GM12878 (cell line): ENCODE measurements around the gene NPR3. TPM values are rescaled to one million over a fixed set of nuclear protein-coding genes. Genes with fewer than 3 reads are reported as not detected.

Source experiments
- ATAC-seq: fragments of 200-7000 bp; cut with Tn5 transposase; 3 replicates; pipeline ENCODE4 v1.9.1; 2020; ENCODE audit warnings: mild to moderate bottlenecking, moderate library complexity
- BruUV-seq: library from RNA; stranded (reverse); fragments of 400-500 nt; replicated peaks from 2 replicates; lab custom pipeline; 2021; lab: Mats Ljungman, UMichigan
- CTCF ChIA-PET: fragments of 300-600 bp; sonication (Branson Sonifier 250); formaldehyde crosslinking; extraction: SDS; loops from one replicate; lab custom pipeline; 2021; ENCODE audit warnings: inconsistent platforms; lab: Yijun Ruan, JAX
- POLR2A ChIA-PET: fragments of 350-600 bp; formaldehyde crosslinking; extraction: SDS; loops from one replicate; lab custom pipeline; 2021; ENCODE audit warnings: inconsistent platforms; lab: Charles Lee
- RAD21 ChIA-PET: fragments of 300-600 bp; sonication (Branson Sonifier 250); formaldehyde crosslinking; loops from one replicate; lab custom pipeline; 2023; ENCODE audit warnings: antibody characterized with exemption; ENCODE audit not compliant: unreplicated experiment; lab: Charles Lee
- SMC1A ChIA-PET: fragments of 300-600 bp; sonication (Branson Sonifier 250); formaldehyde crosslinking; loops from one replicate; lab custom pipeline; 2023; ENCODE audit not compliant: unreplicated experiment, uncharacterized antibody; lab: Charles Lee
- DNase-seq: peaks from one replicate; pipeline ENCODE4 v3.0.0-alpha.2; 2011; ENCODE audit warnings: low read depth, low spot score
- FAIRE-seq: peaks from 3 replicates; lab custom pipeline; 2011; peaks lifted over from hg19 to GRCh38; lab: Jason Lieb, UNC
- H2AFZ ChIP-seq: 2 replicates; pipeline ENCODE4 v1.6.0; 2011; ENCODE audit warnings: low read depth, low read length, control low read depth; ENCODE audit not compliant: control insufficient read depth
- H3K27ac ChIP-seq: 2 replicates; pipeline ENCODE4 v1.5.1; 2011; ENCODE audit warnings: control low read depth; ENCODE audit not compliant: control insufficient read depth, insufficient read depth
- H3K27me3 ChIP-seq, 2 experiments: replicated peaks in 1 of 2; 2 replicates each; pipeline versions ENCODE4 v1.6.0 to v1.6.1; 2011; ENCODE audit warnings: low read length in 1 of 2; ENCODE audit not compliant: control insufficient read depth in 2 of 2, insufficient read depth in 2 of 2
- H3K36me3 ChIP-seq, 2 experiments: 2 replicates each; pipeline ENCODE4 v1.5.1; 2011; ENCODE audit warnings: low read length in 1 of 2; ENCODE audit not compliant: control insufficient read depth in 2 of 2, insufficient read depth in 2 of 2
- H3K4me1 ChIP-seq: 2 replicates; pipeline ENCODE4 v1.6.1; 2011; ENCODE audit warnings: mild to moderate bottlenecking, low read length, moderate library complexity, mixed read lengths; ENCODE audit not compliant: control insufficient read depth, insufficient read depth
- H3K4me2 ChIP-seq: 2 replicates; pipeline ENCODE4 v1.6.0; 2011; ENCODE audit warnings: control low read depth; ENCODE audit not compliant: control insufficient read depth, insufficient read depth
- H3K4me3 ChIP-seq: fragments of 200-600 bp; sonication (generic); 2 replicates; pipeline ENCODE4 v1.5.1; 2016
- H3K79me2 ChIP-seq: 2 replicates; pipeline ENCODE4 v1.6.0; 2011; ENCODE audit warnings: low read length; ENCODE audit not compliant: control insufficient read depth, insufficient read depth
- H3K9ac ChIP-seq: 2 replicates; pipeline ENCODE4 v1.8.0; 2011; ENCODE audit warnings: low read length, control low read depth, mixed read lengths; ENCODE audit not compliant: control insufficient read depth, insufficient read depth
- H3K9me3 ChIP-seq: replicated peaks from 3 replicates; pipeline ENCODE4 v1.5.1; 2011; ENCODE audit warnings: mild to moderate bottlenecking, low read length; ENCODE audit not compliant: control insufficient read depth, insufficient read depth
- H4K20me1 ChIP-seq: 2 replicates; pipeline ENCODE4 v1.6.0; 2011; ENCODE audit not compliant: control insufficient read depth, insufficient read depth
- CBX5 ChIP-seq: sonication (generic); IDR thresholded peaks from 2 replicates; pipeline ENCODE4 v1.6.1; 2016; ENCODE audit warnings: low read depth, moderate library complexity, mild to moderate bottlenecking, inconsistent platforms
- CHD2 ChIP-seq: IDR thresholded peaks from 2 replicates; pipeline ENCODE4 v1.6.1; 2011; ENCODE audit warnings: low read depth, low read length, improper control_type of control experiment, borderline replicate concordance
- CHD4 ChIP-seq: fragments of 200-600 bp; sonication (generic); IDR thresholded peaks from 2 replicates; pipeline ENCODE4 v1.6.1; 2016; ENCODE audit warnings: mild to moderate bottlenecking
- EED ChIP-seq: sonication (generic); IDR thresholded peaks from 2 replicates; pipeline ENCODE4 v1.6.1; 2016; ENCODE audit warnings: antibody characterized with exemption, low read depth
- EP300 ChIP-seq, 2 experiments: fragments of 150-350 bp in 1 of 2; IDR thresholded peaks; 2 replicates each; pipeline ENCODE4 v1.6.1; 2011 to 2012; ENCODE audit warnings: low read depth in 2 of 2, low read length in 2 of 2, borderline replicate concordance in 1 of 2, improper control_type of control experiment in 1 of 2, inconsistent platforms in 1 of 2; ENCODE audit not compliant: control insufficient read depth in 1 of 2
- EZH2 ChIP-seq: IDR thresholded peaks from 2 replicates; pipeline ENCODE4 v1.6.1; 2012; ENCODE audit warnings: low read depth, mild to moderate bottlenecking, control low read depth, inconsistent platforms, low read length, borderline replicate concordance; ENCODE audit not compliant: control insufficient read depth
- FOS ChIP-seq: IDR thresholded peaks from 3 replicates; pipeline ENCODE4 v1.6.1; 2011; ENCODE audit warnings: borderline replicate concordance; ENCODE audit not compliant: insufficient read length; ENCODE audit errors: extremely low read depth
- FOXK2 ChIP-seq: fragments of 450-650 bp; IDR thresholded peaks from 2 replicates; pipeline ENCODE4 v1.6.1; 2017; ENCODE audit warnings: mild to moderate bottlenecking, moderate library complexity
- FOXM1 ChIP-seq: IDR thresholded peaks from 2 replicates; pipeline ENCODE4 v1.6.1; 2012; ENCODE audit warnings: low read depth, mild to moderate bottlenecking, inconsistent platforms, low read length, moderate library complexity
- IKZF1 ChIP-seq: fragments of 450-650 bp; conservative IDR thresholded peaks from 2 replicates; pipeline ENCODE4 v1.6.1; 2017; ENCODE audit warnings: antibody characterized with exemption, mild to moderate bottlenecking
- KDM1A ChIP-seq: fragments of 200-600 bp; sonication (generic); IDR thresholded peaks from 2 replicates; pipeline ENCODE4 v1.6.1; 2016; ENCODE audit warnings: borderline replicate concordance
- KLF5 ChIP-seq: fragments of 450-650 bp; IDR thresholded peaks from 2 replicates; pipeline ENCODE4 v1.6.1; 2014; ENCODE audit warnings: mild to moderate bottlenecking; ENCODE audit not compliant: partially characterized antibody
- MTA3 ChIP-seq: IDR thresholded peaks from 2 replicates; pipeline ENCODE4 v1.6.1; 2012; ENCODE audit warnings: low read length, inconsistent platforms, borderline replicate concordance
- PAX5 ChIP-seq: IDR thresholded peaks from 2 replicates; pipeline ENCODE4 v1.6.1; 2011; ENCODE audit warnings: low read depth, low read length, borderline replicate concordance
- RB1 ChIP-seq: fragments of 450-650 bp; formaldehyde crosslinking; IDR thresholded peaks from 2 replicates; pipeline ENCODE4 v1.6.1; 2017; ENCODE audit warnings: mild to moderate bottlenecking, borderline replicate concordance
- RFX5 ChIP-seq: IDR thresholded peaks from 2 replicates; pipeline ENCODE4 v1.6.1; 2011; ENCODE audit warnings: low read depth, low read length, improper control_type of control experiment
- SUZ12 ChIP-seq: fragments of 200-600 bp; sonication (generic); IDR thresholded peaks from one replicate; pipeline ENCODE4 v1.6.1; 2018; ENCODE audit warnings: antibody characterized with exemption, mild to moderate bottlenecking; ENCODE audit not compliant: unreplicated experiment
- ZNF24 ChIP-seq: fragments of 450-650 bp; IDR thresholded peaks from 2 replicates; pipeline ENCODE4 v1.6.1; 2017; ENCODE audit warnings: antibody characterized with exemption, mild to moderate bottlenecking
- WGBS: methylation state at CpG from one replicate; pipeline ENCODE4 v1.1.6; 2016; ENCODE audit warnings: low lambda C conversion rate; ENCODE audit not compliant: insufficient replicate concordance, insufficient coverage; ENCODE audit errors: missing lambda C conversion rate; 5-methylcytosine and 5-hydroxymethylcytosine counted together
- in situ Hi-C: fragments of 300-500 bp; cut with MboI; formaldehyde crosslinking; loops from 9 replicates; pipeline ENCODE4 v1.14.3; 2018; ENCODE audit warnings: mixed read lengths
- intact Hi-C: fragments of 100-400 bp; cut with micrococcal nuclease; formaldehyde crosslinking; loops from one replicate; pipeline ENCODE4 v1.14.2; 2022; ENCODE audit not compliant: unreplicated experiment
- polyA plus RNA-seq, 11 experiments: library from polyadenylated mRNA; depleted of rRNA in 4 of 11; unstranded in 6 of 11; stranded (reverse) in 5 of 11; fragments of >200 nt; fragmentation: Nextera tagmentation in 4 of 11; fragmentation: Illumina TruSeq in 1 of 11; extraction: Ambion mirVana in 4 of 11; extraction: Trizol in 1 of 11; gene quantifications; 1 replicate in 1 of 11; 2 replicates in 10 of 11; pipeline versions ENCODE4 v1.2.1 to v1.2.3, GENCODE V29; 2011 to 2016; ENCODE audit warnings: inconsistent platforms in 2 of 11, missing spikeins in 2 of 11, low read depth in 1 of 11
- total RNA-seq, 4 experiments: library from RNA; depleted of rRNA in 3 of 4; stranded (reverse); fragments of >200 nt in 3 of 4; fragmentation: Illumina TruSeq in 1 of 4; extraction: Trizol in 1 of 4; gene quantifications; 2 replicates each; pipeline versions ENCODE4 v1.2.1 to v1.2.3, GENCODE V29; 2013 to 2021
- TF ChIP-seq, protein P1 (sequence below): IDR thresholded peaks from 2 replicates; pipeline ENCODE4 v1.6.1; 2012; ENCODE audit warnings: low read length, inconsistent platforms
- TF ChIP-seq, protein P2 (sequence below): IDR thresholded peaks from 2 replicates; pipeline ENCODE4 v1.6.1; 2011; ENCODE audit warnings: borderline replicate concordance, low read depth, mild to moderate bottlenecking, moderate library complexity, low read length; ENCODE audit not compliant: insufficient read depth, poor library complexity, severe bottlenecking
- TF ChIP-seq, protein P3 (sequence below): IDR thresholded peaks from 2 replicates; pipeline ENCODE4 v1.6.1; 2012; ENCODE audit warnings: low read depth, low read length, improper control_type of control experiment

NPR3 gene
- total and polyA plus RNA-seq, 10 of the 15 experiments (the other 5 are each of a cell fraction or from before 2014, with no cell fraction given) = 0.01 to 0.37 (median 0.14) TPM; not detected in 7

DNA sequence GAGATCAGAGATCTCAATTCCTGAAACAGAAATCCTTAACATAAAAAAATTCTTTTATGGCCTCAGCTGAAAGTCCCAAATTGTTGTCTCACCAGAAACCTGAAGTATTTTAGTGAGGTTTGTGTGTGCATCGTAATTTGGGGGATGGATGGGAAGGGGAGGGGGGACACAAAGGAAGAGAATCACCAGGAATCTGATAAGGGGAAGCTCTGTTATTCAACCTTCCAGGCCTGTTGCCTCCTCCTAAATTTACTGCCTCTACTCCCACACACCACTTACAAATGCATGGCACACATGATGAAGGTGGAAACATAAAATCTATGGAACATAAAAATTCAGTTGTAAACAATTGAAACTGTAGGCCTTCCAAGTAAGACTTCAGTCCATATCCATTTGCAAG lies 97.7 kb downstream of the NPR3 start (continued):
- TF ChIP-seq, protein P1, sequence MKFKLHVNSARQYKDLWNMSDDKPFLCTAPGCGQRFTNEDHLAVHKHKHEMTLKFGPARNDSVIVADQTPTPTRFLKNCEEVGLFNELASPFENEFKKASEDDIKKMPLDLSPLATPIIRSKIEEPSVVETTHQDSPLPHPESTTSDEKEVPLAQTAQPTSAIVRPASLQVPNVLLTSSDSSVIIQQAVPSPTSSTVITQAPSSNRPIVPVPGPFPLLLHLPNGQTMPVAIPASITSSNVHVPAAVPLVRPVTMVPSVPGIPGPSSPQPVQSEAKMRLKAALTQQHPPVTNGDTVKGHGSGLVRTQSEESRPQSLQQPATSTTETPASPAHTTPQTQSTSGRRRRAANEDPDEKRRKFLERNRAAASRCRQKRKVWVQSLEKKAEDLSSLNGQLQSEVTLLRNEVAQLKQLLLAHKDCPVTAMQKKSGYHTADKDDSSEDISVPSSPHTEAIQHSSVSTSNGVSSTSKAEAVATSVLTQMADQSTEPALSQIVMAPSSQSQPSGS = no peak
- TF ChIP-seq EED (no peak), FOXM1 (no peak), EP300 (IDR thresholded peaks at IDR 0.05; ENCODE audit: borderline replicate concordance in 1 of 2, control insufficient read depth in 1 of 2, low read depth in 2 of 2, low read length in 2 of 2) (no peak), CBX5 (no peak), CHD2 (no peak), MTA3 (no peak), CHD4 (no peak), IKZF1 (no peak), FOS (no peak), RB1 (no peak), KLF5 (no peak), PAX5 (no peak)
- TF ChIP-seq, all 136 proteins: peak for 0

DNA sequence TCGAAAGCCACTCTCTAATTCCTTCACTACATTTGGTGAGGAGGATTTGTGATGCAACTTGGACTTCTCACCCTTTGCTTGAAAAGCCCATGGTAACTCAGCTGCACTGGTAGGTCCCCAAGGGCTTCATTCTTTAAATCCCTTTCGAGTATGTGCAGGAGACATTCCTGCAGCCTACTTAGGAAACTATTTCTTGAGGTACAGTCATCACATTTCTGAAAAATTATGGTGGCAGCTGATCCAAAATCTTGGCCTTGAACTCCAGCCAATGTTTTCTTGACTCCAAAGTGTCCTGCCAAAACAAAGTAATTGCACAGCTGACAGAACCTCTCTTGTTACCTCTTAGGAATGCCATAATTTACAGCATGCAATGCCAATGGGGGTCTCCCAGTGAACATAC lies 99.7 kb downstream of the NPR3 start:
- H3K4me3 ChIP-seq = no peak overlapping the region
- ChIA-PET RAD21 (no interaction called here), SMC1A (no interaction called here), POLR2A (no interaction called here), CTCF (no interaction called here)
- no peak overlapping the region for H3K9ac ChIP-seq
- ATAC-seq (no peak), FAIRE-seq (no peak), DNase-seq (no peak)
- no TSS peak for BruUV-seq
- no peak for TF ChIP-seq EZH2
- no peak for TF ChIP-seq FOXK2
- TF ChIP-seq, protein P2, sequence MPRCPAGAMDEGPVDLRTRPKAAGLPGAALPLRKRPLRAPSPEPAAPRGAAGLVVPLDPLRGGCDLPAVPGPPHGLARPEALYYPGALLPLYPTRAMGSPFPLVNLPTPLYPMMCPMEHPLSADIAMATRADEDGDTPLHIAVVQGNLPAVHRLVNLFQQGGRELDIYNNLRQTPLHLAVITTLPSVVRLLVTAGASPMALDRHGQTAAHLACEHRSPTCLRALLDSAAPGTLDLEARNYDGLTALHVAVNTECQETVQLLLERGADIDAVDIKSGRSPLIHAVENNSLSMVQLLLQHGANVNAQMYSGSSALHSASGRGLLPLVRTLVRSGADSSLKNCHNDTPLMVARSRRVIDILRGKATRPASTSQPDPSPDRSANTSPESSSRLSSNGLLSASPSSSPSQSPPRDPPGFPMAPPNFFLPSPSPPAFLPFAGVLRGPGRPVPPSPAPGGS = no peak
- no peak for TF ChIP-seq SUZ12
- no peak for TF ChIP-seq RB1
- TF ChIP-seq FOS = no peak
- no peak for TF ChIP-seq KDM1A
- TF ChIP-seq, protein P3, sequence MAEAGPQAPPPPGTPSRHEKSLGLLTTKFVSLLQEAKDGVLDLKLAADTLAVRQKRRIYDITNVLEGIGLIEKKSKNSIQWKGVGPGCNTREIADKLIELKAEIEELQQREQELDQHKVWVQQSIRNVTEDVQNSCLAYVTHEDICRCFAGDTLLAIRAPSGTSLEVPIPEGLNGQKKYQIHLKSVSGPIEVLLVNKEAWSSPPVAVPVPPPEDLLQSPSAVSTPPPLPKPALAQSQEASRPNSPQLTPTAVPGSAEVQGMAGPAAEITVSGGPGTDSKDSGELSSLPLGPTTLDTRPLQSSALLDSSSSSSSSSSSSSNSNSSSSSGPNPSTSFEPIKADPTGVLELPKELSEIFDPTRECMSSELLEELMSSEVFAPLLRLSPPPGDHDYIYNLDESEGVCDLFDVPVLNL = no peak
- TF ChIP-seq RFX5 = no peak
- no peak for TF ChIP-seq ZNF24
- H3K9me3 ChIP-seq = no peaks in the 10 kb centered on the region
- H3K36me3 ChIP-seq = no peaks in the 10 kb centered on the region
- H3K27ac ChIP-seq = no peak overlapping the region
- WGBS = 0% methylated on average over 2 of the region's 2 CpGs
- no peaks in the 10 kb centered on the region for H3K27me3 ChIP-seq
- no peaks in the 10 kb centered on the region for H3K79me2 ChIP-seq
- H3K4me1 ChIP-seq = no peaks in the 10 kb centered on the region
- H4K20me1 ChIP-seq = no peaks in the 10 kb centered on the region
- no peak overlapping the region for H3K4me2 ChIP-seq
- intact Hi-C loops (no loop called here), in situ Hi-C loops (no loop called here)
- H2AFZ ChIP-seq = no peak overlapping the region
